HEK293 (cell line): Measurements from ENCODE around the gene GALNT2.
A peak's percentile ranks its signal among the peaks of the same experiment; 100 is the strongest.

Source experiments
- EGR2 ChIP-seq: fragments of 450-650 bp; formaldehyde crosslinking; IDR thresholded peaks from 2 replicates; pipeline ENCODE4 v1.5.1; 2016; ENCODE audit warnings: low read depth, missing biosample characterization, missing genetic modification characterization
- ELK4 ChIP-seq: IDR thresholded peaks from 2 replicates; pipeline ENCODE4 v1.6.1; 2011; ENCODE audit warnings: mild to moderate bottlenecking, low read depth, low read length, borderline replicate concordance
- FEZF1 ChIP-seq: fragments of 450-650 bp; formaldehyde crosslinking; IDR thresholded peaks from 2 replicates; pipeline ENCODE4 v1.5.1; 2016; ENCODE audit warnings: missing biosample characterization, missing genetic modification characterization
- HOXA7 ChIP-seq: sonication (generic); formaldehyde crosslinking; IDR thresholded peaks from 2 replicates; pipeline ENCODE4 v1.8.1; 2022; ENCODE audit warnings: missing genetic modification reagents, borderline replicate concordance
- KLF1 ChIP-seq: fragments of 450-650 bp; formaldehyde crosslinking; IDR thresholded peaks from 2 replicates; pipeline ENCODE4 v1.5.1; 2016; ENCODE audit warnings: missing biosample characterization, missing genetic modification characterization
- KLF10 ChIP-seq: fragments of 450-650 bp; IDR thresholded peaks from 2 replicates; pipeline ENCODE4 v1.5.1; 2018; ENCODE audit warnings: missing biosample characterization, mild to moderate bottlenecking, missing genetic modification characterization
- MEIS1 ChIP-seq: sonication (generic); formaldehyde crosslinking; IDR thresholded peaks from 2 replicates; pipeline ENCODE4 v1.8.1; 2022; ENCODE audit warnings: missing genetic modification reagents, mild to moderate bottlenecking, borderline replicate concordance
- OSR2 ChIP-seq: fragments of 450-650 bp; formaldehyde crosslinking; IDR thresholded peaks from 2 replicates; pipeline ENCODE4 v1.5.1; 2016; ENCODE audit warnings: missing biosample characterization, missing genetic modification characterization
- SCRT1 ChIP-seq: fragments of 450-650 bp; formaldehyde crosslinking; IDR thresholded peaks from 2 replicates; pipeline ENCODE4 v1.5.1; 2016; ENCODE audit warnings: missing biosample characterization, missing genetic modification characterization, borderline replicate concordance
- SP3 ChIP-seq: fragments of 450-650 bp; formaldehyde crosslinking; IDR thresholded peaks from 2 replicates; pipeline ENCODE4 v1.5.1; 2016; ENCODE audit warnings: missing biosample characterization, missing genetic modification characterization
- ZBTB26 ChIP-seq: fragments of 450-650 bp; formaldehyde crosslinking; optimal IDR thresholded peaks from 2 replicates; pipeline ENCODE3; 2016; ENCODE audit warnings: missing biosample characterization, mild to moderate bottlenecking, missing genetic modification characterization
- ZBTB44 ChIP-seq: fragments of 450-650 bp; IDR thresholded peaks from 2 replicates; pipeline ENCODE4 v1.5.1; 2018; ENCODE audit warnings: missing biosample characterization, mild to moderate bottlenecking, missing genetic modification characterization
- ZBTB7A ChIP-seq: fragments of 450-650 bp; formaldehyde crosslinking; IDR thresholded peaks from 2 replicates; pipeline ENCODE4 v1.5.1; 2016; ENCODE audit warnings: low read depth, missing biosample characterization, missing genetic modification characterization
- ZBTB8A ChIP-seq: fragments of 450-650 bp; formaldehyde crosslinking; IDR thresholded peaks from 2 replicates; pipeline ENCODE4 v1.5.1; 2016; ENCODE audit warnings: missing biosample characterization, missing genetic modification characterization
- ZFP41 ChIP-seq: fragments of 450-650 bp; formaldehyde crosslinking; IDR thresholded peaks from 2 replicates; pipeline ENCODE4 v1.5.1; 2016; ENCODE audit warnings: missing biosample characterization, missing genetic modification characterization, borderline replicate concordance
- ZNF214 ChIP-seq: fragments of 450-650 bp; formaldehyde crosslinking; IDR thresholded peaks from 2 replicates; pipeline ENCODE4 v1.5.1; 2017; ENCODE audit warnings: missing biosample characterization, mild to moderate bottlenecking, missing genetic modification characterization, borderline replicate concordance
- ZNF311 ChIP-seq: fragments of 450-650 bp; formaldehyde crosslinking; IDR thresholded peaks from 2 replicates; pipeline ENCODE4 v1.5.1; 2017; ENCODE audit warnings: missing biosample characterization, missing genetic modification characterization, borderline replicate concordance
- ZNF341 ChIP-seq: fragments of 450-650 bp; formaldehyde crosslinking; IDR thresholded peaks from 2 replicates; pipeline ENCODE4; 2016; ENCODE audit warnings: low read depth, missing biosample characterization, missing genetic modification characterization
- ZNF37A ChIP-seq: fragments of 450-650 bp; IDR thresholded peaks from 2 replicates; pipeline ENCODE4 v1.5.1; 2018; ENCODE audit warnings: missing biosample characterization, missing genetic modification characterization
- ZNF521 ChIP-seq: fragments of 450-650 bp; formaldehyde crosslinking; IDR thresholded peaks from 2 replicates; pipeline ENCODE4 v1.5.1; 2017; ENCODE audit warnings: missing biosample characterization, mild to moderate bottlenecking, missing genetic modification characterization
- ZNF549 ChIP-seq: fragments of 450-650 bp; IDR thresholded peaks from 2 replicates; pipeline ENCODE4 v1.5.1; 2018; ENCODE audit warnings: missing biosample characterization, missing genetic modification characterization, mild to moderate bottlenecking, inconsistent platforms, moderate library complexity
- ZNF560 ChIP-seq: fragments of 450-650 bp; formaldehyde crosslinking; IDR thresholded peaks from 2 replicates; pipeline ENCODE4 v1.5.1; 2017; ENCODE audit warnings: missing biosample characterization, missing genetic modification characterization, borderline replicate concordance
- ZNF596 ChIP-seq: fragments of 450-650 bp; IDR thresholded peaks from 2 replicates; pipeline ENCODE4 v1.5.0; 2018; ENCODE audit warnings: missing biosample characterization, mild to moderate bottlenecking, missing genetic modification characterization, moderate library complexity
- ZNF660 ChIP-seq: fragments of 450-650 bp; IDR thresholded peaks from 2 replicates; pipeline ENCODE4 v1.5.1; 2018; ENCODE audit warnings: missing biosample characterization, mild to moderate bottlenecking, missing genetic modification characterization
- ZNF670 ChIP-seq: fragments of 450-650 bp; formaldehyde crosslinking; IDR thresholded peaks from 2 replicates; pipeline ENCODE4 v1.5.1; 2016; ENCODE audit warnings: missing biosample characterization, missing genetic modification characterization, low read depth
- ZNF701 ChIP-seq: fragments of 450-650 bp; formaldehyde crosslinking; IDR thresholded peaks from 2 replicates; pipeline ENCODE4 v1.5.1; 2016; ENCODE audit warnings: missing biosample characterization, missing genetic modification characterization
- ZNF777 ChIP-seq: fragments of 450-650 bp; formaldehyde crosslinking; IDR thresholded peaks from 2 replicates; pipeline ENCODE4 v1.5.1; 2017; ENCODE audit warnings: missing biosample characterization, missing genetic modification characterization, borderline replicate concordance
- ZSCAN30 ChIP-seq: fragments of 450-650 bp; IDR thresholded peaks from 2 replicates; pipeline ENCODE4 v1.5.1; 2018; ENCODE audit warnings: missing biosample characterization, mild to moderate bottlenecking, missing genetic modification characterization, moderate library complexity
- TF ChIP-seq, protein P1 (sequence below): fragments of 450-650 bp; formaldehyde crosslinking; IDR thresholded peaks from 2 replicates; pipeline ENCODE4; 2016; ENCODE audit warnings: missing biosample characterization, missing genetic modification characterization
- TF ChIP-seq, protein P2 (sequence below): fragments of 450-650 bp; formaldehyde crosslinking; IDR thresholded peaks from 2 replicates; pipeline ENCODE4 v1.5.1; 2016; ENCODE audit warnings: missing biosample characterization, missing genetic modification characterization, borderline replicate concordance
- TF ChIP-seq, protein P3 (sequence below): fragments of 450-650 bp; formaldehyde crosslinking; IDR thresholded peaks from 2 replicates; pipeline ENCODE4 v1.5.1; 2016; ENCODE audit warnings: missing biosample characterization, missing genetic modification characterization

Gene GALNT2

GRCh38 chr1:230282157-230282556 is 215.1 kb downstream of the GALNT2 start (continued):
- TF ChIP-seq SCRT1 (tag by site-specific recombination) (no peak), ZNF701 (tag by site-specific recombination) (no peak), ZNF660 (no peak), ZNF596 (tag by site-specific recombination) (no peak), ZNF341 (tag by site-specific recombination) (no peak), OSR2 (tag by site-specific recombination) (peak; percentile 97), ZBTB7A (tag by site-specific recombination) (no peak), KLF10 (tag by site-specific recombination) (no peak), ZFP41 (tag by site-specific recombination) (no peak), ZNF37A (tag by site-specific recombination) (no peak), MEIS1 (CRISPR knock-in tag) (no peak), EGR2 (no peak), ZNF777 (tag by site-specific recombination) (no peak), ZBTB8A (tag by site-specific recombination) (peak; percentile 49; the same call in 1 of the 2 replicates), ZNF521 (tag by site-specific recombination) (no peak), ZNF549 (no peak), ZSCAN30 (tag by site-specific recombination) (0 out of 2 replicates have a peak, but pooled peaks have one; percentile 45), ZBTB44 (tag by site-specific recombination) (peak; percentile 59; the same call in 1 of the 2 replicates), SP3 (tag by site-specific recombination) (no peak), KLF1 (peak; percentile 25; the same call in 1 of the 2 replicates), FEZF1 (tag by site-specific recombination) (peak; percentile 99), ELK4 (no peak), ZNF560 (tag by site-specific recombination) (no peak), ZNF214 (tag by site-specific recombination) (no peak), ZBTB26 (tag by site-specific recombination) (no peak), ZNF670 (no peak), HOXA7 (no peak), ZNF311 (tag by site-specific recombination) (no peak)
- TF ChIP-seq, protein P1, sequence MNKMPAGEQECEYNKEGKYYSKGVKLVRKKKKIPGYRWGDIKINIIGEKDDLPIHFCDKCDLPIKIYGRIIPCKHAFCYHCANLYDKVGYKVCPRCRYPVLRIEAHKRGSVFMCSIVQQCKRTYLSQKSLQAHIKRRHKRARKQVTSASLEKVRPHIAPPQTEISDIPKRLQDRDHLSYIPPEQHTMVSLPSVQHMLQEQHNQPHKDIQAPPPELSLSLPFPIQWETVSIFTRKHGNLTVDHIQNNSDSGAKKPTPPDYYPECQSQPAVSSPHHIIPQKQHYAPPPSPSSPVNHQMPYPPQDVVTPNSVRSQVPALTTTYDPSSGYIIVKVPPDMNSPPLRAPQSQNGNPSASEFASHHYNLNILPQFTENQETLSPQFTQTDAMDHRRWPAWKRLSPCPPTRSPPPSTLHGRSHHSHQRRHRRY (tag by site-specific recombination), result no peak
- TF ChIP-seq, protein P2, sequence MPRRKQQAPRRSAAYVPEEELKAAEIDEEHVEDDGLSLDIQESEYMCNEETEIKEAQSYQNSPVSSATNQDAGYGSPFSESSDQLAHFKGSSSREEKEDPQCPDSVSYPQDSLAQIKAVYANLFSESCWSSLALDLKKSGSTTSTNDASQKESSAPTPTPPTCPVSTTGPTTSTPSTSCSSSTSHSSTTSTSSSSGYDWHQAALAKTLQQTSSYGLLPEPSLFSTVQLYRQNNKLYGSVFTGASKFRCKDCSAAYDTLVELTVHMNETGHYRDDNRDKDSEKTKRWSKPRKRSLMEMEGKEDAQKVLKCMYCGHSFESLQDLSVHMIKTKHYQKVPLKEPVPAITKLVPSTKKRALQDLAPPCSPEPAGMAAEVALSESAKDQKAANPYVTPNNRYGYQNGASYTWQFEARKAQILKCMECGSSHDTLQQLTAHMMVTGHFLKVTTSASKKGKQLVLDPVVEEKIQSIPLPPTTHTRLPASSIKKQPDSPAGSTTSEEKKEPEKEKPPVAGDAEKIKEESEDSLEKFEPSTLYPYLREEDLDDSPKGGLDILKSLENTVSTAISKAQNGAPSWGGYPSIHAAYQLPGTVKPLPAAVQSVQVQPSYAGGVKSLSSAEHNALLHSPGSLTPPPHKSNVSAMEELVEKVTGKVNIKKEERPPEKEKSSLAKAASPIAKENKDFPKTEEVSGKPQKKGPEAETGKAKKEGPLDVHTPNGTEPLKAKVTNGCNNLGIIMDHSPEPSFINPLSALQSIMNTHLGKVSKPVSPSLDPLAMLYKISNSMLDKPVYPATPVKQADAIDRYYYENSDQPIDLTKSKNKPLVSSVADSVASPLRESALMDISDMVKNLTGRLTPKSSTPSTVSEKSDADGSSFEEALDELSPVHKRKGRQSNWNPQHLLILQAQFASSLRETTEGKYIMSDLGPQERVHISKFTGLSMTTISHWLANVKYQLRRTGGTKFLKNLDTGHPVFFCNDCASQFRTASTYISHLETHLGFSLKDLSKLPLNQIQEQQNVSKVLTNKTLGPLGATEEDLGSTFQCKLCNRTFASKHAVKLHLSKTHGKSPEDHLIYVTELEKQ (tag by site-specific recombination), result peak; percentile 11; the same call in 1 of the 2 replicates
- TF ChIP-seq, protein P3, sequence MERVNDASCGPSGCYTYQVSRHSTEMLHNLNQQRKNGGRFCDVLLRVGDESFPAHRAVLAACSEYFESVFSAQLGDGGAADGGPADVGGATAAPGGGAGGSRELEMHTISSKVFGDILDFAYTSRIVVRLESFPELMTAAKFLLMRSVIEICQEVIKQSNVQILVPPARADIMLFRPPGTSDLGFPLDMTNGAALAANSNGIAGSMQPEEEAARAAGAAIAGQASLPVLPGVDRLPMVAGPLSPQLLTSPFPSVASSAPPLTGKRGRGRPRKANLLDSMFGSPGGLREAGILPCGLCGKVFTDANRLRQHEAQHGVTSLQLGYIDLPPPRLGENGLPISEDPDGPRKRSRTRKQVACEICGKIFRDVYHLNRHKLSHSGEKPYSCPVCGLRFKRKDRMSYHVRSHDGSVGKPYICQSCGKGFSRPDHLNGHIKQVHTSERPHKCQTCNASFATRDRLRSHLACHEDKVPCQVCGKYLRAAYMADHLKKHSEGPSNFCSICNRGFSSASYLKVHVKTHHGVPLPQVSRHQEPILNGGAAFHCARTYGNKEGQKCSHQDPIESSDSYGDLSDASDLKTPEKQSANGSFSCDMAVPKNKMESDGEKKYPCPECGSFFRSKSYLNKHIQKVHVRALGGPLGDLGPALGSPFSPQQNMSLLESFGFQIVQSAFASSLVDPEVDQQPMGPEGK (tag by site-specific recombination), result no peak
